GM12878 (cell line): Measurements from ENCODE around the gene BHLHA9.

Experiments used
- JUNB ChIP-seq: IDR thresholded peaks from 2 replicates; pipeline ENCODE4 v1.6.1; 2016; ENCODE audit warnings: antibody characterized with exemption, mild to moderate bottlenecking
- POLR2A ChIP-seq: IDR thresholded peaks from 2 replicates; pipeline ENCODE4 v1.6.1; 2011; ENCODE audit warnings: low read depth, mild to moderate bottlenecking, low read length
- TARDBP ChIP-seq: IDR thresholded peaks from 2 replicates; pipeline ENCODE4 v1.6.1; 2016; ENCODE audit warnings: borderline replicate concordance
- TF ChIP-seq, protein P1 (sequence below): fragments of 450-650 bp; formaldehyde crosslinking; IDR thresholded peaks from 2 replicates; pipeline ENCODE4 v1.4.0; 2020; ENCODE audit warnings: mild to moderate bottlenecking, moderate library complexity
- TF ChIP-seq, protein P2 (sequence below), 3 experiments: IDR thresholded peaks in 2 of 3; conservative IDR thresholded peaks in 1 of 3; 2 replicates each; pipeline ENCODE4 v1.5.1; 2011; ENCODE audit warnings: low read depth in 3 of 3, low read length in 3 of 3, mild to moderate bottlenecking in 3 of 3, control low read depth in 2 of 3, moderate library complexity in 2 of 3, inconsistent platforms in 1 of 3, mixed read lengths in 1 of 3; ENCODE audit not compliant: control insufficient read depth in 2 of 3, insufficient read depth in 1 of 3; ENCODE audit errors: extremely low read depth in 1 of 3

DNA sequence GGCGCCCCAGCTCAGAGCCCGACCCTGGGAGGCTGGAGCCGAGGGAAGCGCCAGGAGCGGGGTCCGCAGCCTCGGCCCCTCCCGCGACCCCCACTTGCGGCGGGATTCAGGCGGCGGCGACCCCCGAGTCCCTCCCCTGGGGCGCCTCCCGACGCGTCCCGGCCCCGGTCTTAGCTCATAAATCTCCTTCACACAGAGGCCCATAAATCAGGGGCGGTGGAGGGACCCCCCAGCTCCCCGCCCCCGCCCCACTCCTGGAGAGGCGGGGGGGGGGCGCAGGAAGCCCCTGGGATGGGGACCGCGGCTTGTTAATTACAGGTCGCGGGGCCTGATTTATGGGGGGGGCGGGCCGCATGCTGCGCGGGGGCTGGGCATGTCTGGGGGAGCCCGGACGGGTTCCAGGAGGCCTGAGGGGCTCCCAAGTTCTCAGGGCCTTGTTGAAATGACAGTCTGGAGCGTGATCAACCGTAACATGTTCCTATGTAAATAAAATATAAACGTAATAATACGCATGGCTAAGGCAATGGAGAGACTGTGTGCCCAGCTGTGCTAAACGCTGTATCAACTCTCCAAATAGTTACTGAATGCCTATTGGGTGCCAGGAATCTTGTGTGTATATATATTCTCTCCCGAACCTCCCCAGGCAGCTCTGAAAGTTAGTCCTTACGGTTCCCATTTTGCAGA, 10.0 kb upstream of the BHLHA9 start:
- TF ChIP-seq POLR2A, result no peak
- TF ChIP-seq, protein P1, sequence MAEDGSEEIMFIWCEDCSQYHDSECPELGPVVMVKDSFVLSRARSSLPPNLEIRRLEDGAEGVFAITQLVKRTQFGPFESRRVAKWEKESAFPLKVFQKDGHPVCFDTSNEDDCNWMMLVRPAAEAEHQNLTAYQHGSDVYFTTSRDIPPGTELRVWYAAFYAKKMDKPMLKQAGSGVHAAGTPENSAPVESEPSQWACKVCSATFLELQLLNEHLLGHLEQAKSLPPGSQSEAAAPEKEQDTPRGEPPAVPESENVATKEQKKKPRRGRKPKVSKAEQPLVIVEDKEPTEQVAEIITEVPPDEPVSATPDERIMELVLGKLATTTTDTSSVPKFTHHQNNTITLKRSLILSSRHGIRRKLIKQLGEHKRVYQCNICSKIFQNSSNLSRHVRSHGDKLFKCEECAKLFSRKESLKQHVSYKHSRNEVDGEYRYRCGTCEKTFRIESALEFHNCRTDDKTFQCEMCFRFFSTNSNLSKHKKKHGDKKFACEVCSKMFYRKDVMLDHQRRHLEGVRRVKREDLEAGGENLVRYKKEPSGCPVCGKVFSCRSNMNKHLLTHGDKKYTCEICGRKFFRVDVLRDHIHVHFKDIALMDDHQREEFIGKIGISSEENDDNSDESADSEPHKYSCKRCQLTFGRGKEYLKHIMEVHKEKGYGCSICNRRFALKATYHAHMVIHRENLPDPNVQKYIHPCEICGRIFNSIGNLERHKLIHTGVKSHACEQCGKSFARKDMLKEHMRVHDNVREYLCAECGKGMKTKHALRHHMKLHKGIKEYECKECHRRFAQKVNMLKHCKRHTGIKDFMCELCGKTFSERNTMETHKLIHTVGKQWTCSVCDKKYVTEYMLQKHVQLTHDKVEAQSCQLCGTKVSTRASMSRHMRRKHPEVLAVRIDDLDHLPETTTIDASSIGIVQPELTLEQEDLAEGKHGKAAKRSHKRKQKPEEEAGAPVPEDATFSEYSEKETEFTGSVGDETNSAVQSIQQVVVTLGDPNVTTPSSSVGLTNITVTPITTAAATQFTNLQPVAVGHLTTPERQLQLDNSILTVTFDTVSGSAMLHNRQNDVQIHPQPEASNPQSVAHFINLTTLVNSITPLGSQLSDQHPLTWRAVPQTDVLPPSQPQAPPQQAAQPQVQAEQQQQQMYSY (CRISPR knock-in tag), result no peak
- no peak for TF ChIP-seq TARDBP
- TF ChIP-seq, protein P2, sequence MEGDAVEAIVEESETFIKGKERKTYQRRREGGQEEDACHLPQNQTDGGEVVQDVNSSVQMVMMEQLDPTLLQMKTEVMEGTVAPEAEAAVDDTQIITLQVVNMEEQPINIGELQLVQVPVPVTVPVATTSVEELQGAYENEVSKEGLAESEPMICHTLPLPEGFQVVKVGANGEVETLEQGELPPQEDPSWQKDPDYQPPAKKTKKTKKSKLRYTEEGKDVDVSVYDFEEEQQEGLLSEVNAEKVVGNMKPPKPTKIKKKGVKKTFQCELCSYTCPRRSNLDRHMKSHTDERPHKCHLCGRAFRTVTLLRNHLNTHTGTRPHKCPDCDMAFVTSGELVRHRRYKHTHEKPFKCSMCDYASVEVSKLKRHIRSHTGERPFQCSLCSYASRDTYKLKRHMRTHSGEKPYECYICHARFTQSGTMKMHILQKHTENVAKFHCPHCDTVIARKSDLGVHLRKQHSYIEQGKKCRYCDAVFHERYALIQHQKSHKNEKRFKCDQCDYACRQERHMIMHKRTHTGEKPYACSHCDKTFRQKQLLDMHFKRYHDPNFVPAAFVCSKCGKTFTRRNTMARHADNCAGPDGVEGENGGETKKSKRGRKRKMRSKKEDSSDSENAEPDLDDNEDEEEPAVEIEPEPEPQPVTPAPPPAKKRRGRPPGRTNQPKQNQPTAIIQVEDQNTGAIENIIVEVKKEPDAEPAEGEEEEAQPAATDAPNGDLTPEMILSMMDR (IDR thresholded peaks at IDR 0.05 in 2 of 3, conservative IDR thresholded peaks at IDR 0.05 in 1 of 3; ENCODE audit: control insufficient read depth in 2 of 3, extremely low read depth in 1 of 3, insufficient read depth in 1 of 3, low read depth in 3 of 3, low read length in 3 of 3), result no peak
- no peak for TF ChIP-seq JUNB
